HG03039 (cell line): ENCODE measurements around the gene EGFL7.
"Not testable (repeated sequence)": the region's sequence is repeated elsewhere in the genome, so short reads cannot be mapped to it uniquely, and the experiment has no call there.

Experiments used
- ATAC-seq: cut with Tn5 transposase; IDR thresholded peaks from one replicate; pipeline ENCODE4 v1.9.1; 2021; ENCODE audit warnings: mild to moderate bottlenecking, moderate library complexity; ENCODE audit not compliant: unreplicated experiment

EGFL7 gene

GRCh38 chr9:136695955-136696354 lies 33.2 kb downstream of the EGFL7 start:
- no peak for ATAC-seq

DNA sequence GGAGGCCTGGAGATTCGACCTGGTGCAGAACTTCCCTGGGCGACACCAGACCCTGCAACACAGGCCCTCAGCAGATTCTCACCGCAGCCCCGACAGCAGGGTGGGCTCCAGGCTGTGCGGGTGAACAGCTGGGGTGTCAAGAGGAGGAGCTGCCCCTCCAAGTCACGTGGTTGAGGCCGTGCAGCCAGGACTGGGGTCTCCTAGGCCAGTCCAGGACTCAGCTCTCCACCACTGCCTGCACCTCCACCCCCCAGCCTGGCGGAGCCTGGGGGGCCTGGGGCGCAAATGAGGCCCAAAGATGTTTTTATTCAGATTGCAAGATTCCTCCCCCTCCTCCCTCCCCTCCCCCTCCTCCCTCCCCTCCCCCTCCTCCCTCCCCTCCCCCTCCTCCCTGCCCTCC lies 33.8 kb downstream of the EGFL7 start:
- ATAC-seq: no peak

GRCh38 chr9:136697146-136697820 lies 34.6 kb downstream of the EGFL7 start:
- ATAC-seq: no peak

- no peak for ATAC-seq
These were observed 35.3 kb downstream of the EGFL7 start for GRCh38 chr9:136697821-136698526.

- no peak for ATAC-seq
These were observed 36.0 kb downstream of the EGFL7 start for GRCh38 chr9:136698635-136699246.

GRCh38 chr9:136700304-136700703 lies 37.6 kb downstream of the EGFL7 start:
- no peak for ATAC-seq

- no peak for ATAC-seq
These were observed 38.4 kb downstream of the EGFL7 start for GRCh38 chr9:136700959-136701667.

DNA sequence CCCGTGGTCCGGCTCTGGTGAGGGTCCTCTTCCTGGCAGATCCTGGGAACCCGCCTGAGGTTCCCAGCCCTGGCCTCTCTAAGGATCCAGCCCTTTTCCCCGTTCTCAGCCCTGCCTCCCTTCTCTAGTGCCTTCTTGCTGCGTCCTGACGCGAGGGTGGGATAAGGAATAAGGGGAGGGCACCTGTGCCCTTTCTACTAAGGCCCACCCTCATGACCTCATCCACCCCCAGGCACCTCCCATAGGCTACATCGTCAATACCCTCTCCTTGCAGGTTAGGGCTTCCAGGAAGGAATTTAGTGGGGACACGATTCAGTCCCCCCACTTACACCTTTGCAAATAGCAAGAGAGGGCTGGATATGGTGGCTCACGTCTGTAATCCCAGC lies 38.9 kb downstream of the EGFL7 start:
- no peak for ATAC-seq

GRCh38 chr9:136703276-136703860 lies 40.7 kb downstream of the EGFL7 start:
- no peak for ATAC-seq

DNA sequence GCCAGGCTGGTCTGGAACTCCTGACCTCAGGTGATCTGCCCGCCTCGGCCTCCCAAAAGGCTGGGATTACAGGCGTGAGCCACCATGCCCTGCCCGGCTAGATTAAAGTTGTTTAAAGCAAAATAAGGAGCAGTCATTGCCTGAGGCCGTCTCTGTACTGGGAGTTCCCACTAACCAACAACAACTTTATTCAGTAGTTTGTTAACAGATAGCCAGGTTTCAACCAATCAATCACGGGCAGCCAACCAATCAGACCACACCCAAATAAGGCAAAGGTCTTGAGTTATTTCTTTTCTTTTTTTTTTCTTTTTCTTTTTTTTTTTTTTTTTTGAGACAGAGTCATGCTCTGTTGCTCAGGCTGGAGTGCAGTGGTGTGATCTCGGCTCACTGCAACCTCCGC lies 42.0 kb downstream of the EGFL7 start:
- not testable (repeated sequence) for ATAC-seq

DNA sequence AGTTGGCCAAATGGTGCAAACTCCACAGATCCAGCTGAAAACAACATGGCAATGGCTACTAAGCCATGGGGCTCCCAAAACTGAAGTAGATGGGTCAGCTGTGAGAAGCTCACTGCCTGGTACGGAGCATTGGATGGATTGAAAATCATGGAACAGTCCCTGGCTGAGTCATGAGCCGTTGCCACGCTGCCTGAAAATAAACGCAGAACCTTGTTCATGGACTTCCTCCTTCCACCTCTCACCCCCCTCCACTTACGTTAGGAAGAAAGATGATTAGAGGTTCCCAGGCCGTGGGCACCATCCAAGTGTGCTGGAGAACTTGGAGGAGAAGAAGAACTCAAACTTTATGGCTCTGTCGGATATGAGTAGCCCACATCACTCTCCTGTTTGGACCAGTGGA lies 42.8 kb downstream of the EGFL7 start:
- no peak for ATAC-seq

DNA sequence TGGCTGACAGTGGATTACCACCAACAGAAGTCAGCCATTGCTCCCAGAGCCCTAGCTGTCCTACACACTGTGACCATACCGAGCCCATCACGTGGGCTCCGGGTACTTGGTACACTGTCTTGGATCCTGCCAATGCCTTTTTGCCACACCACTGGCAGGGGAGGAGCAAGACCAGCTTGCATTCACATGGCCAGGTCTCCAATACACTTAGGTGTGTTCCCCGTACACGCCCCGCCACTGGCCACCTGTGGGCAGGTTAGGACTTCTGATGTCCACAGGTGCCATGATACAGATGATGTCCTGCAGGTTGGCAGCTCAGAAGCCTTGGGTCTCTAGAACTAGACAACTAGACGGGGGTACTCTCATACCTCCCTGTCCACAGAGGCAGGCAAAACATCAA lies 44.3 kb downstream of the EGFL7 start:
- ATAC-seq: no peak

DNA sequence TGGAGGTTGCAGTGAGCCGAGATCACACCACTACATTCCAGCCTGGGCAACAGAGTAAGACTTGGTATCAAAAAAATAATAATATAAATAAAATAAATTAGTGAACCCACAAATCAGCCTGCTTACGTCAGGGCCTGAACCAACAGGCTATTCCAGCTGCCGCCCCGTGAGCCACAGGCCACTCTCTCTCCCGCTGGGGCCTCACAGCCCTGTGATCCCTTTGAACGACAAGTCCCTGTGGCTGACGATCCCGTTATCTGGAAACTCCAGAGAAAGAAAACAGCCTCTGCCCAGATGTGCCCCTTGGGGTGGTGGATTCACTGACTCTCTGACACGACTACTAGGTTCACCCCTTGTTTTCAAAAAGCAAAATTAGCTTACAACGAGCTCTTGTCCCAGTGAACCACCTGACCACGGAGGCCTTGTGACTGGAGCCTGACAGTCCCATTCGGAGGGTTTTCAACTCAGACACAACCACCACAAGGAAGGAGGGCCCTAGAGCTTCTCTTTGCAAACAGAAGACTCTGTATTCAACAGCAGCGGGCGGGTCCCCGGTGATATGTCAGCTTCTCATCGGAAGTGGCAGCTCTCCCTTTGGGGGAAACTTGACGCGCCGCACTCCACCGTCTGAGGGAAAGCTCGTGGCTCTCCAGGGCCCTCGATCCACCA lies 45.3 kb downstream of the EGFL7 start:
- no peak for ATAC-seq

- no peak for ATAC-seq
These were observed 46.9 kb downstream of the EGFL7 start for GRCh38 chr9:136709454-136710109.

DNA sequence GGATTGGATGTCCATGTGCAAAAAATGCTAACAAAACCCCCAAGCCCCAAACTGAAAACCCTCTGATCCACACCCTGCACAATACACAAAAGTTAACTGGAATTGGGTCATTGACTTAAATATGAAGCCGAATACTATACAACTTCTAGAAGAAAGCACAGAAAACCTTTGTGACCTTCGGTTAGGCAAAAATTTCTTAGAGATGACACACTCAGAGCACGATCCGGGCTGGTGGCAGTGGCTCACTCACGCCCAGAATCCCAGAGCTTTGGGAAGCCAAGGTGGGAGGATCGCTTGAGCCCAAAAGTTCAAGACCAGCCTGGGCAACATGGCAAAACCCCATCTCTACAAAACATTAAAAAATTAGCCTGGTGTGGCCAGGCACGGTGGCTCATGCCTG lies 47.8 kb downstream of the EGFL7 start:
- no peak for ATAC-seq

- not testable (repeated sequence) for ATAC-seq
These were observed 48.5 kb downstream of the EGFL7 start for GRCh38 chr9:136711219-136711648.

- no peak for ATAC-seq
These were observed 49.3 kb downstream of the EGFL7 start, which contains the start of gene DIPK1B for GRCh38 chr9:136711751-136712689. Gene DIPK1B, plus strand, starts transcription at chr9:136712572. Its CDS starts 94 bp downstream, at chr9:136712666.

- ATAC-seq: no peak
These were observed 50.2 kb downstream of the EGFL7 start for GRCh38 chr9:136712690-136713544.
